IMR-90 (cell line): ENCODE data around the gene CFAP61. TPM values are rescaled to one million over a fixed set of nuclear protein-coding genes. Genes with fewer than 3 reads are reported as not detected.

ENCODE experiments used
- ATAC-seq: fragments of 200-7000 bp; cut with Tn5 transposase; 2 replicates; pipeline ENCODE4 v1.9.1; 2020; ENCODE audit warnings: low read depth, mild to moderate bottlenecking, moderate library complexity
- BruUV-seq: library from RNA; stranded (reverse); fragments of 400-500 nt; replicated peaks from 2 replicates; lab custom pipeline; 2021; lab: Mats Ljungman, UMichigan
- CTCF ChIA-PET: fragments of 300-600 bp; formaldehyde crosslinking; extraction: SDS; loops from one replicate; lab custom pipeline; 2021; ENCODE audit warnings: antibody characterized with exemption; lab: Yijun Ruan, JAX
- POLR2A ChIA-PET: fragments of 300-600 bp; sonication (Branson Sonifier 250); formaldehyde crosslinking; loops from one replicate; lab custom pipeline; 2022; ENCODE audit warnings: antibody characterized with exemption; ENCODE audit not compliant: unreplicated experiment; lab: Charles Lee
- DNase-seq: peaks from one replicate; pipeline ENCODE4 v3.0.0; 2013
- H2AFZ ChIP-seq: replicated peaks from 2 replicates; pipeline ENCODE3; 2013; ENCODE audit warnings: low read length, mild to moderate bottlenecking; ENCODE audit not compliant: poor library complexity
- H2AK5ac ChIP-seq: 2 replicates; pipeline ENCODE4 v1.6.1; 2013; ENCODE audit warnings: low read depth, low read length, inconsistent platforms
- H2AK9ac ChIP-seq: replicated peaks from 2 replicates; pipeline ENCODE3; 2013; ENCODE audit warnings: mild to moderate bottlenecking, low read depth, low read length, moderate library complexity; ENCODE audit not compliant: poor library complexity
- H2BK120ac ChIP-seq: 2 replicates; pipeline ENCODE4 v1.6.1; 2013; ENCODE audit warnings: low read depth, low read length, inconsistent platforms
- H2BK15ac ChIP-seq: 3 replicates; pipeline ENCODE4 v1.6.1; 2013; ENCODE audit warnings: low read depth, low read length, inconsistent platforms
- H2BK20ac ChIP-seq: 2 replicates; pipeline ENCODE4 v1.6.1; 2013; ENCODE audit warnings: low read depth, mild to moderate bottlenecking, inconsistent platforms, low read length, moderate library complexity
- H2BK5ac ChIP-seq: 2 replicates; pipeline ENCODE4 v1.6.1; 2013; ENCODE audit warnings: mild to moderate bottlenecking, low read depth, low read length, inconsistent platforms; ENCODE audit not compliant: poor library complexity, severe bottlenecking
- H3K14ac ChIP-seq: replicated peaks from 2 replicates; pipeline ENCODE4 v1.6.1; 2013; ENCODE audit warnings: low read depth, low read length, inconsistent platforms
- H3K18ac ChIP-seq: 2 replicates; pipeline ENCODE4 v1.6.1; 2013; ENCODE audit warnings: low read depth, low read length, control low read depth
- H3K23ac ChIP-seq: 2 replicates; pipeline ENCODE4 v1.6.1; 2013; ENCODE audit warnings: low read depth, low read length, inconsistent platforms
- H3K27ac ChIP-seq: 2 replicates; pipeline ENCODE4 v1.5.1; 2013; ENCODE audit warnings: mild to moderate bottlenecking, control low read depth, low read length; ENCODE audit not compliant: insufficient read depth
- H3K27me3 ChIP-seq: 2 replicates; pipeline ENCODE4 v1.6.1; 2013; ENCODE audit warnings: low read length; ENCODE audit not compliant: control insufficient read depth, insufficient read depth
- H3K36me3 ChIP-seq: 2 replicates; pipeline ENCODE4 v1.6.1; 2013; ENCODE audit warnings: low read length, mixed read lengths; ENCODE audit not compliant: control insufficient read depth, insufficient read depth
- H3K4ac ChIP-seq: 2 replicates; pipeline ENCODE4 v1.6.1; 2013; ENCODE audit warnings: low read depth, low read length, inconsistent platforms
- H3K4me1 ChIP-seq: 2 replicates; pipeline ENCODE4 v1.6.1; 2013; ENCODE audit warnings: low read length, mixed read lengths; ENCODE audit not compliant: control insufficient read depth, insufficient read depth
- H3K4me2 ChIP-seq: 2 replicates; pipeline ENCODE4 v1.6.1; 2013; ENCODE audit warnings: low read depth, mild to moderate bottlenecking, control low read depth, low read length, moderate library complexity
- H3K4me3 ChIP-seq: 2 replicates; pipeline ENCODE4 v1.5.1; 2013; ENCODE audit warnings: low read depth, mild to moderate bottlenecking, control low read depth, low read length, moderate library complexity; ENCODE audit not compliant: insufficient read depth
- H3K56ac ChIP-seq: 2 replicates; pipeline ENCODE4 v1.6.1; 2013; ENCODE audit warnings: low read length, inconsistent platforms; ENCODE audit not compliant: insufficient read depth; ENCODE audit errors: extremely low read depth
- H3K79me1 ChIP-seq, 2 experiments: 2 replicates each; pipeline ENCODE4 v1.6.1; 2013; ENCODE audit warnings: low read length in 2 of 2, inconsistent platforms in 1 of 2, low read depth in 1 of 2
- H3K9ac ChIP-seq: 2 replicates; pipeline ENCODE4 v1.6.1; 2013; ENCODE audit warnings: low read depth, low read length, control low read depth
- H3K9me1 ChIP-seq: 2 replicates; pipeline ENCODE4 v1.6.1; 2013; ENCODE audit warnings: low read length, inconsistent platforms; ENCODE audit not compliant: insufficient read depth
- H3K9me3 ChIP-seq: 2 replicates; pipeline ENCODE4 v1.6.1; 2013; ENCODE audit warnings: low read length; ENCODE audit not compliant: control insufficient read depth, insufficient read depth
- H4K20me1 ChIP-seq: 2 replicates; pipeline ENCODE4 v1.6.1; 2013; ENCODE audit warnings: low read length, inconsistent platforms; ENCODE audit not compliant: insufficient read depth
- H4K5ac ChIP-seq: 2 replicates; pipeline ENCODE4 v1.6.1; 2013; ENCODE audit warnings: mild to moderate bottlenecking, low read depth, low read length, control low read depth
- H4K8ac ChIP-seq, 2 experiments: 2 replicates each; pipeline ENCODE4 v1.6.1; 2013; ENCODE audit warnings: low read depth in 2 of 2, low read length in 2 of 2, control low read depth in 1 of 2, inconsistent platforms in 1 of 2
- H4K91ac ChIP-seq: 2 replicates; pipeline ENCODE4 v1.6.1; 2013; ENCODE audit warnings: low read depth, low read length, inconsistent platforms; ENCODE audit not compliant: insufficient read depth
- BHLHE40 ChIP-seq: fragments of 150-350 bp; IDR thresholded peaks from 2 replicates; pipeline ENCODE4 v1.6.1; 2016; ENCODE audit warnings: mild to moderate bottlenecking, low read depth, low read length
- CEBPB ChIP-seq: IDR thresholded peaks from 2 replicates; pipeline ENCODE4 v1.6.1; 2012; ENCODE audit warnings: low read depth, low read length, improper control_type of control experiment
- CHD1 ChIP-seq: IDR thresholded peaks from 2 replicates; pipeline ENCODE4 v1.6.1; 2012; ENCODE audit warnings: low read depth, low read length, improper control_type of control experiment
- CTCF ChIP-seq: conservative IDR thresholded peaks from 2 replicates; pipeline ENCODE4 v1.5.1; 2012; ENCODE audit warnings: mild to moderate bottlenecking, low read depth, low read length, improper control_type of control experiment
- FOS ChIP-seq: fragments of 150-350 bp; IDR thresholded peaks from 2 replicates; pipeline ENCODE4 v1.6.1; 2016; ENCODE audit warnings: low read depth, low read length
- MAFK ChIP-seq: IDR thresholded peaks from 2 replicates; pipeline ENCODE4 v1.6.1; 2012; ENCODE audit warnings: low read depth, low read length, improper control_type of control experiment
- MAZ ChIP-seq: IDR thresholded peaks from 2 replicates; pipeline ENCODE4 v1.6.1; 2012; ENCODE audit warnings: low read depth, mild to moderate bottlenecking, low read length, improper control_type of control experiment, moderate library complexity, borderline replicate concordance
- MXI1 ChIP-seq: IDR thresholded peaks from 2 replicates; pipeline ENCODE4 v1.6.1; 2012; ENCODE audit warnings: low read depth, mild to moderate bottlenecking, low read length, moderate library complexity, borderline replicate concordance
- NFE2L2 ChIP-seq: fragments of 150-350 bp; IDR thresholded peaks from 2 replicates; pipeline ENCODE4 v1.6.1; 2016; ENCODE audit warnings: low read depth, mild to moderate bottlenecking, low read length
- POLR2A ChIP-seq: IDR thresholded peaks from 2 replicates; pipeline ENCODE4 v1.6.1; 2012; ENCODE audit warnings: mild to moderate bottlenecking, low read depth, low read length
- RAD21 ChIP-seq: IDR thresholded peaks from 2 replicates; pipeline ENCODE4 v1.6.1; 2012; ENCODE audit warnings: low read length, improper control_type of control experiment
- RCOR1 ChIP-seq: IDR thresholded peaks from 2 replicates; pipeline ENCODE4 v1.6.1; 2012; ENCODE audit warnings: mild to moderate bottlenecking, low read length, improper control_type of control experiment; ENCODE audit not compliant: insufficient replicate concordance
- RFX5 ChIP-seq: IDR thresholded peaks from 2 replicates; pipeline ENCODE4 v1.8.0; 2012; ENCODE audit warnings: low read depth, mild to moderate bottlenecking, low read length, moderate library complexity
- SMC3 ChIP-seq: fragments of 150-350 bp; IDR thresholded peaks from 2 replicates; pipeline ENCODE4 v1.6.1; 2016; ENCODE audit warnings: low read depth, mild to moderate bottlenecking, antibody characterized with exemption, low read length, moderate library complexity
- USF2 ChIP-seq: fragments of 150-350 bp; IDR thresholded peaks from 2 replicates; pipeline ENCODE4 v1.6.1; 2017; ENCODE audit warnings: mild to moderate bottlenecking, antibody characterized with exemption, low read length, low read depth
- WGBS, 2 experiments: methylation state at CpG; one replicate each; pipeline versions ENCODE4 v1.1.5 to v1.1.7; 2013; ENCODE audit warnings: missing lambda C conversion rate in 2 of 2; ENCODE audit not compliant: insufficient read length in 1 of 2; ENCODE audit errors: extremely low coverage in 2 of 2; 5-methylcytosine and 5-hydroxymethylcytosine counted together
- dilution Hi-C: fragments of 300-500 bp; cut with HindIII; formaldehyde crosslinking; loops from one replicate; pipeline ENCODE4 v1.14.3; 2018; ENCODE audit warnings: low sequenced_read_pairs; ENCODE audit not compliant: unreplicated experiment
- in situ Hi-C: fragments of 300-500 bp; cut with MboI; formaldehyde crosslinking; loops from 3 replicates; pipeline ENCODE4 v1.14.3; 2019; ENCODE audit warnings: low sequenced_read_pairs, inconsistent platforms, mixed read lengths
- intact Hi-C: fragments of 100-400 bp; cut with micrococcal nuclease; formaldehyde crosslinking; loops from 2 replicates; pipeline ENCODE4 v1.10.0; 2022
- polyA plus RNA-seq, 3 experiments: library from polyadenylated mRNA; depleted of rRNA; stranded (reverse); fragments of >200 nt; gene quantifications; 2 replicates each; pipeline ENCODE4 v1.2.3, GENCODE V29; 2012; ENCODE audit warnings: low replicate concordance in 1 of 3
- total RNA-seq: library from RNA; depleted of rRNA; stranded (reverse); fragments of >200 nt; gene quantifications from 2 replicates; pipeline ENCODE4 v1.2.3, GENCODE V29; 2012
- TF ChIP-seq, protein P1 (sequence below): fragments of 150-350 bp; IDR thresholded peaks from 2 replicates; pipeline ENCODE4 v1.6.1; 2016; ENCODE audit warnings: low read depth, mild to moderate bottlenecking, low read length, moderate library complexity, borderline replicate concordance

The CFAP61 gene
- total and polyA plus RNA-seq, 2 of the 4 experiments (the other 2 are of a cell fraction), result 0.07 TPM; not detected in 1

DNA sequence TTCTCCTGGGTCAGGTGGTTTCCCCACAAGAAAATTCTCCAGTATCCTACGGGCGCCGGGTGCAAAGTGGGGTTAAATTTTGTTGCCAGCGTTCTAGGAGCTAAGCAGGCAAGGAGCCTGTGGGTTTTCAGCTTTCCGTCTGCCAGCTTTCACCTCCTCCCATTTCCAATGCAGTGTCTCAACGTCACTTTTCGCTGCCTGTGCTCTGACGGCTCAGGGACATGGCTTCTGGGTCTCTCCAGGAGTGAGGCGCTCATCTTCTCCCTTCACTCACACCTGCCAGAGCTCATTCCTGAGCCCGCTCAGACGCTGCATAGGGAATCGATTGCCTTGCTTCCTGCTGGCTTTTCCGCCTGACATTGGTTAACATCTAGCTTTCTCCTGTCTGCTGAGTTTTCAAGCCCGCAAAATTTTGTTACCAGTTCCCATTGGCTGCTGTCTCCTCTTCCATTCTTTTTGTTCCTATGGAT, 42.5 kb upstream of the CFAP61 start:
- Histone ChIP-seq H2BK15ac (no peak overlapping the region; the same call in 2 of the 3 replicates), H3K36me3 (peaks cover under 1% of the 10 kb centered on the region; the same call in 1 of the 2 replicates), H3K18ac (peak overlapping the region; percentile 68; the same call in 1 of the 2 replicates), H3K9me1 (peaks cover 7% of the 10 kb centered on the region), H2AK9ac (no peak overlapping the region), H3K4me1 (peaks cover 8% of the 10 kb centered on the region), H3K14ac (no peak overlapping the region), H3K79me1 (peaks cover 0 to 9% of the 10 kb centered on the region in 2 experiments; a peak in 1 of 4 replicates), H3K9me3 (no peaks in the 10 kb centered on the region), H3K4me2 (no peak overlapping the region; the same call in 1 of the 2 replicates), H3K4ac (no peak overlapping the region; the same call in 1 of the 2 replicates), H4K20me1 (no peaks in the 10 kb centered on the region), H2BK5ac (no peak overlapping the region), H3K27me3 (no peaks in the 10 kb centered on the region), H3K23ac (peak overlapping the region; percentile 8; the same call in 1 of the 2 replicates), H3K9ac (no peak overlapping the region), H3K4me3 (no peak overlapping the region), H4K5ac (0 out of 2 replicates have a peak overlapping the region, but pooled peaks have one; percentile 48), H4K8ac (no peak overlapping the region), H2BK120ac (no peak overlapping the region), H2AK5ac (peak overlapping the region; percentile 36; the same call in 1 of the 2 replicates), H2BK20ac (no peak overlapping the region), H3K27ac (no peak overlapping the region; the same call in 1 of the 2 replicates), H3K56ac (no peak overlapping the region), H2AFZ (peak overlapping the region; percentile 12), H4K91ac (no peak overlapping the region)
- POLR2A ChIA-PET, result no interaction called here
- BruUV-seq, result no TSS peak
- TF ChIP-seq SMC3, result no peak
- no peak for TF ChIP-seq MAZ
- no peak for TF ChIP-seq CHD1
- TF ChIP-seq USF2, result no peak
- TF ChIP-seq CTCF, result no peak
- no peak for TF ChIP-seq CEBPB
- no peak for TF ChIP-seq POLR2A
- TF ChIP-seq RCOR1, result no peak
- no peak for TF ChIP-seq RAD21
- TF ChIP-seq, protein P1, sequence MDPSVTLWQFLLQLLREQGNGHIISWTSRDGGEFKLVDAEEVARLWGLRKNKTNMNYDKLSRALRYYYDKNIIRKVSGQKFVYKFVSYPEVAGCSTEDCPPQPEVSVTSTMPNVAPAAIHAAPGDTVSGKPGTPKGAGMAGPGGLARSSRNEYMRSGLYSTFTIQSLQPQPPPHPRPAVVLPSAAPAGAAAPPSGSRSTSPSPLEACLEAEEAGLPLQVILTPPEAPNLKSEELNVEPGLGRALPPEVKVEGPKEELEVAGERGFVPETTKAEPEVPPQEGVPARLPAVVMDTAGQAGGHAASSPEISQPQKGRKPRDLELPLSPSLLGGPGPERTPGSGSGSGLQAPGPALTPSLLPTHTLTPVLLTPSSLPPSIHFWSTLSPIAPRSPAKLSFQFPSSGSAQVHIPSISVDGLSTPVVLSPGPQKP, result no peak
- TF ChIP-seq MAFK, result no peak
- no peak for TF ChIP-seq FOS
- no peak for TF ChIP-seq MXI1
- no peak for TF ChIP-seq BHLHE40
- TF ChIP-seq RFX5, result no peak
- TF ChIP-seq NFE2L2, result no peak
- DNase-seq, result no peak
- intact Hi-C loops, result loop anchor here (2.0 to 5.0 kb wide), 2 partner anchors 107 to 318 kb away; no protein-coding TSS in a partner anchor
- dilution Hi-C loops, result no loop called here
- CTCF ChIA-PET, result no interaction called here
- in situ Hi-C loops, result no loop called here
- 48% methylated on average over 4 of the region's 14 CpGs; no CpG with 5 or more reads in 1 of the 2 experiments for WGBS, 2 experiments
- no peak for ATAC-seq
